GM12875 (cell line): ENCODE results near the gene ADAMTSL5.

Experiments used
- H3K4me3 ChIP-seq: one replicate; pipeline ENCODE4 v1.5.1; 2011; ENCODE audit warnings: low read depth, low read length, control low read depth
- TF ChIP-seq, protein P1 (sequence below): IDR thresholded peaks from 2 replicates; pipeline ENCODE4 v1.5.1; 2011; ENCODE audit warnings: low read depth, mild to moderate bottlenecking, control low read depth, inconsistent platforms, low read length, moderate library complexity, borderline replicate concordance; ENCODE audit not compliant: insufficient read depth

Gene ADAMTSL5

DNA sequence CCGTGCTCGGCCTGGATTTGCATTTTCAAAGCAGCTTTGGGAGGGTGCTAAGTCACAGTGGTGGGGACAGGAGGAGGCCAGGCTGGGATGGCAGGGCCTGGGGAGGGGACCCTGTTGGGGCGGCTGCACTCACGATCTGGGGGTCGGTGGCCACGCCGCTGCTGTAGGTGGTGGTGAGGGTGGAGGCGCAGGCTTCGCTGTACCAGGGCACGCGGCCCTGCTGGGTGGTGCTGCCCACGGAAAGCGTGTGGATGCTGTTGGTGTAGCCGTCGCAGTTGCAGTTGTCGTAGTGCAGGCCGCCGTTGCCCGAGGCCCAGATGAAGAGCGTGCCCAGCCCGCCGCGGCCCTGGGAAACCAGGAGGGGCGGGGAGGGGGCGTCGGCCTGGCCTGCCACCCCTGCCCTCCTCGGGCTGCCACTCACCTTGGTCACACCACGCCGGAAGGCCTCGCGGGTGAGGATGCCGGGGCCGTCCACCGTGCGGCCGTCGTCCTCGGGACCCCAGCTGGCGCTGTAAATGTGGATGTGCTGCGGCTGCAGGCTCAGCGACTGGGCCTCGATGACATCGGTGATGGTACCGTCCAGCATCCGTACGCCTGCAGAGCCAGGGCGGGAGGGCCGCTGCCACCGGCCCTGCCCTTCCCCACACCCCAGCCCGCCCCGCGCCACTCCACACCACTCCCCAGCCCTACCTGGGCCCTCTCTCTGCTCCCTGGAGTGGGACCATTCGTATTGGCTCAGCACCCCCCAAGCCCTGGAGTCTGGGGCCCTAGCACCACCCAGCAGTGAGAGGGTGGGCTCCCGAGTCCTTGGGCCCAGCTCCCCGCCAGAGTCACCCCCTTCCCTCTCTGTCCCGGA lies 25.9 kb downstream of the ADAMTSL5 start:
- no peak overlapping the region for H3K4me3 ChIP-seq
- TF ChIP-seq, protein P1, sequence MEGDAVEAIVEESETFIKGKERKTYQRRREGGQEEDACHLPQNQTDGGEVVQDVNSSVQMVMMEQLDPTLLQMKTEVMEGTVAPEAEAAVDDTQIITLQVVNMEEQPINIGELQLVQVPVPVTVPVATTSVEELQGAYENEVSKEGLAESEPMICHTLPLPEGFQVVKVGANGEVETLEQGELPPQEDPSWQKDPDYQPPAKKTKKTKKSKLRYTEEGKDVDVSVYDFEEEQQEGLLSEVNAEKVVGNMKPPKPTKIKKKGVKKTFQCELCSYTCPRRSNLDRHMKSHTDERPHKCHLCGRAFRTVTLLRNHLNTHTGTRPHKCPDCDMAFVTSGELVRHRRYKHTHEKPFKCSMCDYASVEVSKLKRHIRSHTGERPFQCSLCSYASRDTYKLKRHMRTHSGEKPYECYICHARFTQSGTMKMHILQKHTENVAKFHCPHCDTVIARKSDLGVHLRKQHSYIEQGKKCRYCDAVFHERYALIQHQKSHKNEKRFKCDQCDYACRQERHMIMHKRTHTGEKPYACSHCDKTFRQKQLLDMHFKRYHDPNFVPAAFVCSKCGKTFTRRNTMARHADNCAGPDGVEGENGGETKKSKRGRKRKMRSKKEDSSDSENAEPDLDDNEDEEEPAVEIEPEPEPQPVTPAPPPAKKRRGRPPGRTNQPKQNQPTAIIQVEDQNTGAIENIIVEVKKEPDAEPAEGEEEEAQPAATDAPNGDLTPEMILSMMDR: no peak

DNA sequence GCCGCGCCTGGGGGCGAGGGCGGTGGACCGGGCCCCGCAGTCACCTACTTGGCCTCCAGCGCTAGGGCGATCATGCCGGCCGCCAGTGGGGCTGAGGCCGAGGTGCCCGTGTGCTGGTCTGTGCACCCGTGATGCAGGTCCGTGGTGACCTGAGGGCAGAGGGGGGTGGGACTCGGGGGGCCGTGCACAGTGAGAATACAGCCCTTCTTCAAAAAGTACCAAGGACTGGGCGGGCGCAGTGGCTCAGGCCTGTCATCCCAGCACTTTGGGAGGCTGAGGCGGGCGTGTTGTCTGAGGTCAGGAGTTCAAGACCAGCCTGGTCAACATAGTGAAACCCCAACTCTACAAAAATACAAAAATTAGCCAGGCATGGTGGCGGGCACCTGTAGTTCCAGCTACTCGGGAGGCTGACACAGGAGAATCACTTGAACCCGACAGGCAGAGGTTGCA lies 28.8 kb downstream of the ADAMTSL5 start:
- H3K4me3 ChIP-seq: no peak overlapping the region
- TF ChIP-seq, protein P1: no peak

DNA sequence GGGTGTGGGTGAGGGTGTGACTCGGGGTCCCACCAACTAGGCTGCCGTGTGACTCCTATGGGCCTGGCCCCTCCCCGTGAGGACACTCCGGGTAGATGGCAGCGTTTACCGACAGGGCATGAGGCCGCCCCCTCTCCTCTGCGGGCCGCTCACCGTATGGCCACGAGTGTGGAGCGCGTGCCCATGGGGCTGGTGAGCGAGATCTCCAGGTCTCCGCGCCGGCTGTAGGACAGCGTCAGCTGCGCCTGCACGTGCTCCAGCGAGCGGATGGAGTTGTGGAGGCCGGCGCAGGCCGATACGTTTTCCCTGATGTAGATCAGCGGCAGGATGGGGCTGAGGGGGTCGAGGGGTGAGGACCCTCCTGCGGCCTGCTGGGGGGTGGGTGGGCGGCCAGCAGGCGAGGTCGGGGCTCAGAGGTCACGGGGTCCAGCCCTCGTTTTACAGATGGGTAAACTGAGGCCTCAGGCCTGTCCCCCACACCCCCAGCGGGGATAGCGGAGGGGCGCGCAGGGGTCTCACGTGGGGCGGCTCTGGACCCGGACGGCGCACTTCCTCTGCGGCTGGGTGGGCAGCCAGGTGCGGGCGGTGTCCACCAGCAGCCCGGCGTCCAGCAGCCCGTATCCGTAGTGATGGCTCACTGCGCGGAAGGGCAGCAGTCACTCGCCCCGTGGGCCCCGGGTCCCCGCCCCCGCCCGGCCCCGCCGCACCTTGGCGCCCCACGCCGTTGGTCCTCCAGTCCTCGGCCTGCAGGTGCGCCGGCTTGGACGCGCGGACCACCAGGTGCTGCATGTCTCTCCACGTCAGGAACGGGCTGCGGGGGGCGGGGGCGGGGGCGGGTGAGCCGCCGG lies 29.5 kb downstream of the ADAMTSL5 start:
- H3K4me3 ChIP-seq: no peak overlapping the region
- TF ChIP-seq, protein P1: no peak

DNA sequence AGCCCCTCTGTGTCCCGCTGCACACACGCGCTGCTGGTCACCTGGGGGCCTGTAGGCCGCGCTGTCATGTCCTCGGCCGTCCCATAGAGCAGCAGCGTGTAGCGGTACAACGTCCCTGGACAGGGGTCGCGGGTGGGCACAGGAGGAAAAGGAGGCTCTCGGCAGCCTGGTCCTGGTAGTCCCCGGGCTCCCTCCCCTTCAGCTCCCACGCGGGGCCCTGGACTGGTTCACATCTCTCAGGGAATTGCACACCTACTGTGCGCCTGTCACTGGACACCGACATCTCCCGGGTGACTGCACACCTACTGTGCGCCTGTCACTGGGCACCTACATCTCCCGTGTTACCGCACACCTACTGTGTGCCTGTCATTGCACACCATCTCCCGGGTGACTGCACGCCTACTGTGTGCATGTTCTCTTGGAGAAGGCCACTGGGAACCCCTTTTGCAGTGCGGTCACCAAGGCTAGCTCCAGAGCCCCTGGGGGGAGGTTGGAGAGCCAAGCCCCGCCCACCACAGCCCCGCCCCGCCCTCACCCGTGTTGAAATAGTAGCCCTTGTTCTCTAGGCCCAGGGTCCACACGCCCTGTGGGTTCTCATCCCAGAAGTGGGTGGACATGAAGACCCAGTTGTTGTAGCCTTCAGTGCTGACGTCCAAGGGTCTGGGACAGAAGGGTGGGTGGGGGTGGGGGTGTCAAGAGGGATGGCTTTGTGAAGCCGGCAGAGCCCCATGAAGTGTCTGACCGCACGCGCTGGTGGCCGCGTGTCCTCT lies 30.3 kb downstream of the ADAMTSL5 start:
- TF ChIP-seq, protein P1: no peak
- no peak overlapping the region for H3K4me3 ChIP-seq

- TF ChIP-seq, protein P1: no peak
- H3K4me3 ChIP-seq: no peak overlapping the region
Measured at GRCh38 chr19:1481893-1482360, 30.9 kb downstream of the ADAMTSL5 start.

GRCh38 chr19:1481224-1481892 lies 31.5 kb downstream of the ADAMTSL5 start:
- TF ChIP-seq, protein P1: no peak
- H3K4me3 ChIP-seq: no peak overlapping the region
